Epithelial cell of esophagus (primary cell): ENCODE measurements around the gene CNGA3.

Experiments
- DNase-seq: peaks from one replicate; pipeline ENCODE4 v3.0.0; 2010; ENCODE audit warnings: low read depth
- H3K4me3 ChIP-seq: 2 replicates; pipeline ENCODE4 v1.5.1; 2011; ENCODE audit warnings: mild to moderate bottlenecking, low read length, control low read depth
- TF ChIP-seq, protein P1 (sequence below): IDR thresholded peaks from 2 replicates; pipeline ENCODE4 v1.5.1; 2011; ENCODE audit warnings: low read depth, mild to moderate bottlenecking, low read length, control low read depth, inconsistent platforms; ENCODE audit not compliant: insufficient read depth; ENCODE audit errors: missing control alignments

Gene CNGA3

DNA sequence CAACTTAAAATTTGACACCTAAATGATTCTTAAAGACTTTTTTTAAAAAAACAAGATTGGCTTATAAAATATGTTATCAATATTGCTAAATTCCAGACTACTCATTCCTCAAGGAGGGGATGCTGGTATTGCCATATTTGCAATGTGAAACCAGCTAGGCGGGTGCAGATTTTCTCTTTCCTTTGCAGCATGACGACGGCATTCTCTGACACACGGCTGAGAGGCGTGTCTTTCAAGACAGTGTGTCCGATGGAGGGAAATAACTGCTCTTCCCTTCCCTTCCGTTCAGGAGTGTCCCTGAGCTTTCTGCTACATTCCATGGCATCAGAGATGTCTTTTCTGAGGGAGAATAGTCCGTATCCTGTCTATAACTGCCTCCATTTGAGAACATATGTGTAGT is 38.2 kb upstream of the CNGA3 start:
- DNase-seq: peak; percentile 62
- no peak overlapping the region for H3K4me3 ChIP-seq
- TF ChIP-seq, protein P1, sequence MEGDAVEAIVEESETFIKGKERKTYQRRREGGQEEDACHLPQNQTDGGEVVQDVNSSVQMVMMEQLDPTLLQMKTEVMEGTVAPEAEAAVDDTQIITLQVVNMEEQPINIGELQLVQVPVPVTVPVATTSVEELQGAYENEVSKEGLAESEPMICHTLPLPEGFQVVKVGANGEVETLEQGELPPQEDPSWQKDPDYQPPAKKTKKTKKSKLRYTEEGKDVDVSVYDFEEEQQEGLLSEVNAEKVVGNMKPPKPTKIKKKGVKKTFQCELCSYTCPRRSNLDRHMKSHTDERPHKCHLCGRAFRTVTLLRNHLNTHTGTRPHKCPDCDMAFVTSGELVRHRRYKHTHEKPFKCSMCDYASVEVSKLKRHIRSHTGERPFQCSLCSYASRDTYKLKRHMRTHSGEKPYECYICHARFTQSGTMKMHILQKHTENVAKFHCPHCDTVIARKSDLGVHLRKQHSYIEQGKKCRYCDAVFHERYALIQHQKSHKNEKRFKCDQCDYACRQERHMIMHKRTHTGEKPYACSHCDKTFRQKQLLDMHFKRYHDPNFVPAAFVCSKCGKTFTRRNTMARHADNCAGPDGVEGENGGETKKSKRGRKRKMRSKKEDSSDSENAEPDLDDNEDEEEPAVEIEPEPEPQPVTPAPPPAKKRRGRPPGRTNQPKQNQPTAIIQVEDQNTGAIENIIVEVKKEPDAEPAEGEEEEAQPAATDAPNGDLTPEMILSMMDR: no peak

DNA sequence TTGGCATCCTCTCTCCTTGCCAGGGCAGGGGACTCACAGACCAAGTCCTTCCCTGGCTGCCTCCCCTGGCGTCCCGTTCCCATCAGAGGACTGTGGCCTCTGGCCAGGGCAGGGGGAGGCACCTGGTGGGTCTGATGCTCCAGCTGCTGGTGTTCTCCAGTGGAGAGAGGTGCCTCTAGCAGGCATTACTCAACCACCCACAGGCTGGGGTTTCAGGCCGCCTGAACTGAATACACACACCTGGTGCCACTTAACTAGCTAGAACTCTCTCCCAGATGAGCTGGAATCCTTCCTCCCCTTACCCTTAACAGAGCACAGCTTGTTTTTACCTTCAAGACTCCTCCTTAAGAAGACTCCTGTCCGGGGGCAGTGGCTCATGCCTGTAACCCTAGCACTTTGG is 37.7 kb upstream of the CNGA3 start:
- TF ChIP-seq, protein P1: no peak
- no peak for DNase-seq
- H3K4me3 ChIP-seq: no peak overlapping the region

DNA sequence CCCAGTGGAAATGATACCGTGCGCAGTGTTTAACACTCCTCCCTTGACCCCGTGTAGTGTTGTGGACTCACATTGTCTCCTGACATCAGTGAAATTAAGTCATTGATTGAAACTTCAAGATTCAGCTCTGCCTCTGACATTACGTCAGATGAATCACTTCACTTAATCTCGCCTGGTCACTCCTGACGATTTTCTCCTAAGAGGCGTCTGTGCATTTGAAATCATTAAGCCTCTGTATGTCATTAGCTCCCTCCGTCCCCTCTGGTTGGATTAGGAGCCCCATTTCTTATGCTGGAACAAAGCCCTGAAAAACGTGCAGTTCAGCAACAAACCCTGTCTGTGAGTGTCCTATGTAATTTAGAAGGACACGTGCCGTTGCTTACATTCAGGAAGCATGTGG is 36.7 kb upstream of the CNGA3 start:
- H3K4me3 ChIP-seq: no peak overlapping the region
- DNase-seq: no peak
- TF ChIP-seq, protein P1: no peak

DNA sequence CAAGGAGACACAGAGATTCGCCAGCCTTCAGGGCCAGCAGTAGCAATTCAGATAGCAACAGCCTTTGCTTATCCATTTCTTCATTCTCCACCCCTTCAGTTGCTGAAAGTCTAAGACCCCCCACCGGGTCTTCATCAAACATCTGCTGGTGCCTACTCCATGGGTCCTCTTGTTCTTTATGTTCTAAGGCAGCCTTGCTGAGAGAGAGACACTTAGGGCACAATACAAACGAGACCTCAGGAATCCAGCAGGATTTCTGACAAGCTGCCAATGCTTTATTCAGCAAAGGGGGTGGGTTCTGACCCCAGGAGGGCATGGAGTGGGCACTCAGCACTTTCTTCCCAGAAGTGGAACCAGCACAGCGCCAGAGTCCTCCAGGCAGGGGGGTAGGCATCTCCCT is 36.2 kb upstream of the CNGA3 start:
- TF ChIP-seq, protein P1: no peak
- DNase-seq: no peak
- no peak overlapping the region for H3K4me3 ChIP-seq

DNA sequence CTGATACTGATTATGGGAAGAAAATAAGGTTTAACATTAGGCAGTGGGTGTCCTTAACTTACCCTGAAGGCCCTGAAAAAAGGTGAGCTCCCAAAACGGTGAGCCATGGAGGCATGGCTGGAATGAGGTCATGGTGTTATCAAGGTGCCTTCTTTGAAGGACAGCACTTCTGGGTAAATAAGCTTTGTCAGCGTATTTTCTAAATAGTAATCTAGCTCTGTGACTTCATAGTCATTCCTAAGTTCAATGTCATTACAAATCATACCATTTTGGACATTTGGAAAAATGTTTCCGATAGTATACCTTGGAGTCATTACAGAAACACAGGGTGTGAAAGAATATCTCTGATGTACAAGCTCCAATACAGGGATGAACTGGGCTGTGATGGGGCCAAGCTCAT is 35.2 kb upstream of the CNGA3 start:
- DNase-seq: no peak
- TF ChIP-seq, protein P1: no peak
- H3K4me3 ChIP-seq: no peak overlapping the region

DNA sequence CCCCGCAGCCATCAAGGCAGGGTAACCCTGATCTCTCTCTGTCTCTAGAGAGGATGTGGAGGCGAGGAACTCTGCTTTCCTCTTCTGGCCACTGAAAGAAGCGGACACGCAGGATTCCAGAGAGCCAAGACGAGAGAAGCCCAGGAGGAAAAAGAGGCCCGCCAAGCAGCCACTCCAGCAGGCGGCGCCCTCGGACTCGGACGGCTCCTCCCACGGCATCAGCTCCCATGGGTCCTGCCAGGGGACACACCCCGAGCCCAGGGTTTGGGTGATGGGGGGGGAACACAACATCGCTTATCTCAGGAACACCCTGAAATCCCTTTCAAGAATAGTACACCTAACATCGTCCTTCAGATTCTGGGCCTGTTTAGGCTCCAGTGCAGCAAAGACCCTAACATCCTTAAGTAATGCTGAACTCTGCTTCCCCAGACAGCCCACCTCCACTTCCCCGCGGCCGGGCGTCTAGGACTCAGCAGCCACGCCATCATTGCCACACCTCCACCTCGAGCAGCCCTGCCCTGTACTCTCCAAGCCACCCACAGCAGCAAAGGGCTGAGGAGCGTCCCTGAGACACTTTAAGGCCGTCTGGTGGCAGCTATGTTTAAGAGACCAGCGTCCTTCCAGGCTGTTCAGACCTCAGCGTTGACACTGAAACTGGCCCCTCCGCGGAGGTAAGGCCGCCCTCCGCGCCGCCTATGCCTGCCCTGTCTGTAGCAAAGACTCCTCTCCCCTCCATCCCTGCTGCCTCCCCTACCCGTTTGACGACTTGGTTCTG is 34.3 kb upstream of the CNGA3 start:
- TF ChIP-seq, protein P1: no peak
- H3K4me3 ChIP-seq: no peak overlapping the region
- DNase-seq: no peak
